ENCODE data around the gene TMIGD2. TPM values are rescaled to one million over a fixed set of nuclear protein-coding genes. Genes with fewer than 3 reads are reported as not detected.
"Not testable (repeated sequence)": the region's sequence is repeated elsewhere in the genome, so short reads cannot be mapped to it uniquely, and the experiment has no call there.

Gene TMIGD2
- total RNA-seq, 5 donors from 2014 or later (not counting 1 experiment from before 2014, with no cell fraction given): 13.5 to 44.0 (median 32.4) TPM

GRCh38 chr19:4294389-4294788 is 7.8 kb downstream of the TMIGD2 start:
- Mint-ChIP-seq H3K4me3 (no peak overlapping the region), H3K27ac (no peak overlapping the region), H3K4me1 (peaks cover 5 to 7% (median 5%) of the 10 kb centered on the region in 3 donors), H3K27me3 (peaks cover 0 to 2% of the 10 kb centered on the region in 2 donors), H3K9me3 (no peaks in the 10 kb centered on the region), H3K36me3 (no peaks in the 10 kb centered on the region)
- ChIA-PET CTCF (interaction anchor here in 1 of 2 donors (0.5 kb wide), 1 partner anchor 230 kb away, joined by 4 read pairs; no protein-coding TSS in a partner anchor), POLR2A (no interaction called here)
- H3K27ac ChIP-seq (ENCODE audit: low read length): no peak overlapping the region
- H3K9me3 ChIP-seq: no peaks in the 10 kb centered on the region
- H3K4me3 ChIP-seq (ENCODE audit: control insufficient read depth in 1 of 2, extremely low read depth in 1 of 2, low read length in 1 of 2): no peak overlapping the region
- 100% methylated on average over 1 of the region's 10 CpGs for WGBS (ENCODE audit: insufficient coverage)
- H3K27me3 ChIP-seq (replicated peaks in 1 of 2; ENCODE audit: control insufficient read depth in 2 of 2, extremely low read depth in 1 of 2, insufficient read depth in 2 of 2, low read length in 1 of 2): peaks cover 0 to 16% of the 10 kb centered on the region in 2 experiments
- no peak for DNase-seq
- peaks cover 0 to 13% of the 10 kb centered on the region in 2 donors for H3K36me3 ChIP-seq (ENCODE audit: control insufficient read depth in 2 of 2, extremely low read depth in 1 of 2, insufficient read depth in 1 of 2, low read length in 1 of 2)
- ATAC-seq (replicated peaks in 1 of 4): no peak
- peaks cover 4 to 5% of the 10 kb centered on the region in 2 experiments for H3K4me1 ChIP-seq (ENCODE audit: control insufficient read depth in 1 of 2, extremely low read depth in 1 of 2, insufficient read depth in 2 of 2, low read length in 2 of 2)

- Mint-ChIP-seq H3K36me3 (no peaks in the 10 kb centered on the region), H3K9me3 (no peaks in the 10 kb centered on the region), H3K27me3 (peaks cover 0 to 2% of the 10 kb centered on the region in 2 donors), H3K27ac (no peak overlapping the region), H3K4me1 (no peaks in the 10 kb centered on the region), H3K4me3 (no peak overlapping the region)
- CTCF ChIA-PET: no interaction called here
- Histone ChIP-seq H3K36me3 (ENCODE audit: control insufficient read depth in 2 of 2, extremely low read depth in 1 of 2, insufficient read depth in 1 of 2, low read length in 1 of 2) (peaks cover 0 to 15% of the 10 kb centered on the region in 2 donors), H3K4me3 (ENCODE audit: control insufficient read depth in 1 of 2, extremely low read depth in 1 of 2, low read length in 1 of 2) (no peak overlapping the region), H3K27me3 (replicated peaks in 1 of 2; ENCODE audit: control insufficient read depth in 2 of 2, extremely low read depth in 1 of 2, insufficient read depth in 2 of 2, low read length in 1 of 2) (peaks cover 0 to 11% of the 10 kb centered on the region in 2 experiments), H3K27ac (ENCODE audit: low read length) (no peak overlapping the region), H3K9me3 (no peaks in the 10 kb centered on the region), H3K4me1 (ENCODE audit: control insufficient read depth in 1 of 2, extremely low read depth in 1 of 2, insufficient read depth in 2 of 2, low read length in 2 of 2) (no peaks in the 10 kb centered on the region)
- DNase-seq: no peak
- WGBS (ENCODE audit: insufficient coverage): 92% methylated on average over 11 of the region's 15 CpGs
- POLR2A ChIA-PET: no interaction called here
- ATAC-seq (replicated peaks in 1 of 4): no peak
Measured at GRCh38 chr19:4292515-4292914, 9.7 kb downstream of the TMIGD2 start.

- Histone ChIP-seq H3K4me3 (ENCODE audit: control insufficient read depth in 1 of 2, extremely low read depth in 1 of 2, low read length in 1 of 2) (no peak overlapping the region), H3K36me3 (ENCODE audit: control insufficient read depth in 2 of 2, extremely low read depth in 1 of 2, insufficient read depth in 1 of 2, low read length in 1 of 2) (peaks cover 0 to 16% of the 10 kb centered on the region in 2 donors), H3K27me3 (replicated peaks in 1 of 2; ENCODE audit: control insufficient read depth in 2 of 2, extremely low read depth in 1 of 2, insufficient read depth in 2 of 2, low read length in 1 of 2) (peaks cover 0 to 5% of the 10 kb centered on the region in 2 experiments), H3K4me1 (ENCODE audit: control insufficient read depth in 1 of 2, extremely low read depth in 1 of 2, insufficient read depth in 2 of 2, low read length in 2 of 2) (no peaks in the 10 kb centered on the region), H3K9me3 (no peaks in the 10 kb centered on the region), H3K27ac (ENCODE audit: low read length) (no peak overlapping the region)
- CTCF ChIA-PET: no interaction called here
- no peak for ATAC-seq (replicated peaks in 1 of 4)
- POLR2A ChIA-PET: no interaction called here
- 100% methylated on average over 2 of the region's 8 CpGs for WGBS (ENCODE audit: insufficient coverage)
- Mint-ChIP-seq H3K27me3 (no peaks in the 10 kb centered on the region), H3K4me1 (no peaks in the 10 kb centered on the region), H3K9me3 (no peaks in the 10 kb centered on the region), H3K27ac (no peak overlapping the region), H3K4me3 (no peak overlapping the region), H3K36me3 (no peaks in the 10 kb centered on the region)
- DNase-seq: no peak
Measured at GRCh38 chr19:4291184-4291732, 10.9 kb downstream of the TMIGD2 start.

- H3K27ac ChIP-seq (ENCODE audit: low read length): no peak overlapping the region
- no peak for DNase-seq
- ChIA-PET CTCF (interaction anchor here in 1 of 2 donors (0.7 kb wide), 1 partner anchor 1292 kb away, joined by 5 read pairs; no protein-coding TSS in a partner anchor), POLR2A (no interaction called here)
- 89% methylated on average over 13 of the region's 16 CpGs for WGBS (ENCODE audit: insufficient coverage)
- no peaks in the 10 kb centered on the region for H3K9me3 Mint-ChIP-seq
- H3K4me1 Mint-ChIP-seq: no peaks in the 10 kb centered on the region
- ATAC-seq (replicated peaks in 1 of 4): no peak
- H3K9me3 ChIP-seq: no peaks in the 10 kb centered on the region
- H3K36me3 ChIP-seq (ENCODE audit: control insufficient read depth in 2 of 2, extremely low read depth in 1 of 2, insufficient read depth in 1 of 2, low read length in 1 of 2): peaks cover 0 to 7% of the 10 kb centered on the region in 2 donors
- H3K4me1 ChIP-seq (ENCODE audit: control insufficient read depth in 1 of 2, extremely low read depth in 1 of 2, insufficient read depth in 2 of 2, low read length in 2 of 2): peaks cover 0 to 4% of the 10 kb centered on the region in 2 experiments
- no peaks in the 10 kb centered on the region for H3K27me3 Mint-ChIP-seq
- no peak overlapping the region for H3K27ac Mint-ChIP-seq
- no peak overlapping the region for H3K4me3 ChIP-seq (ENCODE audit: control insufficient read depth in 1 of 2, extremely low read depth in 1 of 2, low read length in 1 of 2)
- peaks cover 0 to 4% of the 10 kb centered on the region in 2 experiments for H3K27me3 ChIP-seq (replicated peaks in 1 of 2; ENCODE audit: control insufficient read depth in 2 of 2, extremely low read depth in 1 of 2, insufficient read depth in 2 of 2, low read length in 1 of 2)
- H3K4me3 Mint-ChIP-seq: no peak overlapping the region
- no peaks in the 10 kb centered on the region for H3K36me3 Mint-ChIP-seq
Measured at GRCh38 chr19:4288091-4288777, 14.0 kb downstream of the TMIGD2 start.

- CTCF ChIA-PET; DNase-seq; H3K9me3 ChIP-seq; H3K27ac ChIP-seq (ENCODE audit: low read length); H3K4me3 ChIP-seq (ENCODE audit: control insufficient read depth in 1 of 2, extremely low read depth in 1 of 2, low read length in 1 of 2); H3K4me1 ChIP-seq (ENCODE audit: control insufficient read depth in 1 of 2, extremely low read depth in 1 of 2, insufficient read depth in 2 of 2, low read length in 2 of 2); H3K4me1 Mint-ChIP-seq; H3K36me3 ChIP-seq (ENCODE audit: control insufficient read depth in 2 of 2, extremely low read depth in 1 of 2, insufficient read depth in 1 of 2, low read length in 1 of 2); H3K9me3 Mint-ChIP-seq; POLR2A ChIA-PET; H3K36me3 Mint-ChIP-seq; H3K27ac Mint-ChIP-seq; H3K4me3 Mint-ChIP-seq; ATAC-seq (replicated peaks in 1 of 4): not testable (repeated sequence)
- WGBS (ENCODE audit: insufficient coverage): 89% methylated on average over 4 of the region's 4 CpGs
- peaks cover 0 to 16% of the 10 kb centered on the region in 2 experiments for H3K27me3 ChIP-seq (replicated peaks in 1 of 2; ENCODE audit: control insufficient read depth in 2 of 2, extremely low read depth in 1 of 2, insufficient read depth in 2 of 2, low read length in 1 of 2)
- H3K27me3 Mint-ChIP-seq: peaks cover 0 to 11% of the 10 kb centered on the region in 2 donors
Measured at GRCh38 chr19:4286141-4286540, 16.0 kb downstream of the TMIGD2 start.

GRCh38 chr19:4284974-4285373 is 17.2 kb downstream of the TMIGD2 start:
- Histone ChIP-seq H3K36me3 (ENCODE audit: control insufficient read depth in 2 of 2, extremely low read depth in 1 of 2, insufficient read depth in 1 of 2, low read length in 1 of 2) (peaks cover 0 to 7% of the 10 kb centered on the region in 2 donors), H3K4me1 (ENCODE audit: control insufficient read depth in 1 of 2, extremely low read depth in 1 of 2, insufficient read depth in 2 of 2, low read length in 2 of 2) (peaks cover 0 to 6% of the 10 kb centered on the region in 2 experiments), H3K27me3 (replicated peaks in 1 of 2; ENCODE audit: control insufficient read depth in 2 of 2, extremely low read depth in 1 of 2, insufficient read depth in 2 of 2, low read length in 1 of 2) (peaks cover 0 to 28% of the 10 kb centered on the region in 2 experiments), H3K9me3 (no peaks in the 10 kb centered on the region), H3K27ac (ENCODE audit: low read length) (no peak overlapping the region), H3K4me3 (ENCODE audit: control insufficient read depth in 1 of 2, extremely low read depth in 1 of 2, low read length in 1 of 2) (no peak overlapping the region)
- H3K27ac Mint-ChIP-seq: no peak overlapping the region
- H3K4me3 Mint-ChIP-seq: no peak overlapping the region
- ATAC-seq (replicated peaks in 1 of 4) (no peak), DNase-seq (no peak)
- WGBS (ENCODE audit: insufficient coverage): 81% methylated on average over 5 of the region's 6 CpGs
- H3K27me3 Mint-ChIP-seq: peaks cover 6 to 23% of the 10 kb centered on the region in 2 donors
- CTCF ChIA-PET: no interaction called here
- H3K4me1 Mint-ChIP-seq: peaks cover 0 to 2% (median 1%) of the 10 kb centered on the region in 3 donors
- H3K9me3 Mint-ChIP-seq: no peaks in the 10 kb centered on the region
- no peaks in the 10 kb centered on the region for H3K36me3 Mint-ChIP-seq
- POLR2A ChIA-PET: no interaction called here

All from T-cell (primary cell).